WTC11 (cell line): ENCODE data around the gene FGD2. TPM values are rescaled to one million over a fixed set of nuclear protein-coding genes. Genes with fewer than 3 reads are reported as not detected.

Source experiments
- ATAC-seq: fragments of 200-7000 bp; cut with Tn5 transposase; 2 replicates; pipeline ENCODE4 v1.10.0; 2021; ENCODE audit warnings: mild to moderate bottlenecking, moderate library complexity
- CTCF ChIA-PET: fragments of 300-600 bp; sonication (Branson Sonifier 250); formaldehyde crosslinking; loops from one replicate; lab custom pipeline; 2021; ENCODE audit warnings: antibody characterized with exemption; lab: Charles Lee
- POLR2A ChIA-PET: fragments of 350-600 bp; sonication (Branson Sonifier 250); formaldehyde crosslinking; loops from one replicate; lab custom pipeline; 2021; ENCODE audit warnings: antibody characterized with exemption; lab: Charles Lee
- DNase-seq: peaks from one replicate; pipeline ENCODE4 v3.0.0; 2021; ENCODE audit warnings: low spot score
- H3K27ac Mint-ChIP-seq: 2 replicates; pipeline ENCODE4 v1.8.0; 2021; ENCODE audit warnings: mixed read lengths
- H3K27me3 Mint-ChIP-seq: 2 replicates; pipeline ENCODE4 v1.8.0; 2021; ENCODE audit warnings: low read depth, mild to moderate bottlenecking, moderate library complexity, mixed read lengths
- H3K36me3 Mint-ChIP-seq: 2 replicates; pipeline ENCODE4 v1.8.0; 2021; ENCODE audit warnings: mixed read lengths
- H3K4me1 Mint-ChIP-seq: 2 replicates; pipeline ENCODE4 v1.8.0; 2022; ENCODE audit warnings: mixed read lengths
- H3K4me3 Mint-ChIP-seq: 2 replicates; pipeline ENCODE4 v1.8.0; 2021; ENCODE audit warnings: mild to moderate bottlenecking, moderate library complexity, mixed read lengths
- H3K9me3 Mint-ChIP-seq: 2 replicates; pipeline ENCODE4 v1.8.0; 2021; ENCODE audit warnings: mixed read lengths
- ATF1 ChIP-seq: sonication (generic); formaldehyde crosslinking; IDR thresholded peaks from 2 replicates; pipeline ENCODE4 v1.8.1; 2023; ENCODE audit warnings: mild to moderate bottlenecking, moderate library complexity, missing genetic modification reagents
- GRHL2 ChIP-seq: fragments of 250-450 bp; sonication (Bioruptor Pico); IDR thresholded peaks from 2 replicates; pipeline ENCODE4 v1.8.0; 2022; ENCODE audit warnings: mild to moderate bottlenecking, moderate library complexity; ENCODE audit not compliant: insufficient replicate concordance, severe bottlenecking
- RORB ChIP-seq: fragments of 250-450 bp; sonication (Bioruptor Pico); IDR thresholded peaks from 2 replicates; pipeline ENCODE4 v1.9.0; 2021; ENCODE audit warnings: mild to moderate bottlenecking
- SOX15 ChIP-seq: fragments of 250-450 bp; sonication (Bioruptor Pico); IDR thresholded peaks from 2 replicates; pipeline ENCODE4 v1.9.0; 2021; ENCODE audit warnings: mild to moderate bottlenecking
- ZNF396 ChIP-seq: fragments of 250-450 bp; sonication (Bioruptor Pico); IDR thresholded peaks from 2 replicates; pipeline ENCODE4 v1.8.0; 2021; ENCODE audit warnings: mild to moderate bottlenecking, moderate library complexity, borderline replicate concordance
- total RNA-seq: library from RNA; stranded (reverse); gene quantifications from 3 replicates; pipeline ENCODE4 v1.2.3, GENCODE V29; 2021
- TF ChIP-seq, protein P1 (sequence below): sonication (generic); formaldehyde crosslinking; conservative IDR thresholded peaks from 2 replicates; pipeline ENCODE4 v1.8.1; 2023; ENCODE audit warnings: mild to moderate bottlenecking, low read depth, missing genetic modification reagents, moderate library complexity
- TF ChIP-seq, protein P2 (sequence below): sonication (generic); formaldehyde crosslinking; IDR thresholded peaks from 2 replicates; pipeline ENCODE4 v1.8.1; 2022; ENCODE audit warnings: mild to moderate bottlenecking, missing genetic modification reagents, moderate library complexity, borderline replicate concordance
- TF ChIP-seq, protein P3 (sequence below): sonication (generic); formaldehyde crosslinking; IDR thresholded peaks from 2 replicates; pipeline ENCODE4 v1.8.0; 2022; ENCODE audit warnings: mild to moderate bottlenecking, missing genetic modification reagents
- TF ChIP-seq, protein P4 (sequence below): sonication (generic); formaldehyde crosslinking; IDR thresholded peaks from 2 replicates; pipeline ENCODE4 v1.8.1; 2023; ENCODE audit warnings: mild to moderate bottlenecking, moderate library complexity, missing genetic modification reagents
- TF ChIP-seq, protein P5 (sequence below): sonication (generic); formaldehyde crosslinking; IDR thresholded peaks from 2 replicates; pipeline ENCODE4 v1.8.0; 2023; ENCODE audit warnings: missing genetic modification reagents
- TF ChIP-seq, protein P6 (sequence below): fragments of 250-450 bp; sonication (Bioruptor Pico); IDR thresholded peaks from 2 replicates; pipeline ENCODE4 v1.9.0; 2021; ENCODE audit warnings: mild to moderate bottlenecking

Gene FGD2
- total RNA-seq, 1 experiment from 2014 or later = 0.31 TPM

DNA sequence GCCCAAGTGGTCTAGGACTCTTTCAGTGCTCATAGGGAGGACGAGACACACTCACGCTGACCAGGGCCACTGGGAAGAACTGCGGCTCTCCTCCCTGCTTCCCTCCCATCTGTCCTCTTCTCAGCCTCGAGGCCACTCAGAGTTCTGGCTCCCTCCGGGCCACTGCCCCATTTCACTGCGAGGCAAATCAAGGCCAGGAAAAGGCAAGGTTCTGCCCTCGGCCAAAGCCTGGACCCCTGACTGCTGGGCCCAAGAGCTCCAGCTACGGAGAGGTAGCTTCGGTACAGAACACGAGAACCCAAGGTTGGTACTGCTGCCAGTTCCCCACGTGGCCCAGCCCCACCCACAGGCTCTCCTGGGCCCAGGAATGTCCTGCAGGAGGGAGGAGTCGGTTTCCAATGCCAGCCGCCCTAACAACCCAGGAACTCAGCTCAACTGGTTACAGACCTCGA, 36.2 kb upstream of the FGD2 start:
- Mint-ChIP-seq H3K9me3 (no peaks in the 10 kb centered on the region), H3K36me3 (peaks cover 60% of the 10 kb centered on the region), H3K27ac (no peak overlapping the region), H3K27me3 (no peaks in the 10 kb centered on the region), H3K4me1 (0 out of 2 replicates have a peak, but pooled peaks cover 2% of the 10 kb centered on the region), H3K4me3 (no peak overlapping the region)
- TF ChIP-seq, protein P1, sequence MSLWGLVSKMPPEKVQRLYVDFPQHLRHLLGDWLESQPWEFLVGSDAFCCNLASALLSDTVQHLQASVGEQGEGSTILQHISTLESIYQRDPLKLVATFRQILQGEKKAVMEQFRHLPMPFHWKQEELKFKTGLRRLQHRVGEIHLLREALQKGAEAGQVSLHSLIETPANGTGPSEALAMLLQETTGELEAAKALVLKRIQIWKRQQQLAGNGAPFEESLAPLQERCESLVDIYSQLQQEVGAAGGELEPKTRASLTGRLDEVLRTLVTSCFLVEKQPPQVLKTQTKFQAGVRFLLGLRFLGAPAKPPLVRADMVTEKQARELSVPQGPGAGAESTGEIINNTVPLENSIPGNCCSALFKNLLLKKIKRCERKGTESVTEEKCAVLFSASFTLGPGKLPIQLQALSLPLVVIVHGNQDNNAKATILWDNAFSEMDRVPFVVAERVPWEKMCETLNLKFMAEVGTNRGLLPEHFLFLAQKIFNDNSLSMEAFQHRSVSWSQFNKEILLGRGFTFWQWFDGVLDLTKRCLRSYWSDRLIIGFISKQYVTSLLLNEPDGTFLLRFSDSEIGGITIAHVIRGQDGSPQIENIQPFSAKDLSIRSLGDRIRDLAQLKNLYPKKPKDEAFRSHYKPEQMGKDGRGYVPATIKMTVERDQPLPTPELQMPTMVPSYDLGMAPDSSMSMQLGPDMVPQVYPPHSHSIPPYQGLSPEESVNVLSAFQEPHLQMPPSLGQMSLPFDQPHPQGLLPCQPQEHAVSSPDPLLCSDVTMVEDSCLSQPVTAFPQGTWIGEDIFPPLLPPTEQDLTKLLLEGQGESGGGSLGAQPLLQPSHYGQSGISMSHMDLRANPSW (CRISPR knock-in tag) = no peak
- TF ChIP-seq RORB (CRISPR knock-in tag) (no peak), GRHL2 (CRISPR knock-in tag) (no peak), ZNF396 (CRISPR knock-in tag) (no peak), ATF1 (CRISPR knock-in tag) (no peak), SOX15 (no peak)
- TF ChIP-seq, protein P2, sequence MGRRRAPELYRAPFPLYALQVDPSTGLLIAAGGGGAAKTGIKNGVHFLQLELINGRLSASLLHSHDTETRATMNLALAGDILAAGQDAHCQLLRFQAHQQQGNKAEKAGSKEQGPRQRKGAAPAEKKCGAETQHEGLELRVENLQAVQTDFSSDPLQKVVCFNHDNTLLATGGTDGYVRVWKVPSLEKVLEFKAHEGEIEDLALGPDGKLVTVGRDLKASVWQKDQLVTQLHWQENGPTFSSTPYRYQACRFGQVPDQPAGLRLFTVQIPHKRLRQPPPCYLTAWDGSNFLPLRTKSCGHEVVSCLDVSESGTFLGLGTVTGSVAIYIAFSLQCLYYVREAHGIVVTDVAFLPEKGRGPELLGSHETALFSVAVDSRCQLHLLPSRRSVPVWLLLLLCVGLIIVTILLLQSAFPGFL (CRISPR knock-in tag) = no peak
- TF ChIP-seq, protein P3, sequence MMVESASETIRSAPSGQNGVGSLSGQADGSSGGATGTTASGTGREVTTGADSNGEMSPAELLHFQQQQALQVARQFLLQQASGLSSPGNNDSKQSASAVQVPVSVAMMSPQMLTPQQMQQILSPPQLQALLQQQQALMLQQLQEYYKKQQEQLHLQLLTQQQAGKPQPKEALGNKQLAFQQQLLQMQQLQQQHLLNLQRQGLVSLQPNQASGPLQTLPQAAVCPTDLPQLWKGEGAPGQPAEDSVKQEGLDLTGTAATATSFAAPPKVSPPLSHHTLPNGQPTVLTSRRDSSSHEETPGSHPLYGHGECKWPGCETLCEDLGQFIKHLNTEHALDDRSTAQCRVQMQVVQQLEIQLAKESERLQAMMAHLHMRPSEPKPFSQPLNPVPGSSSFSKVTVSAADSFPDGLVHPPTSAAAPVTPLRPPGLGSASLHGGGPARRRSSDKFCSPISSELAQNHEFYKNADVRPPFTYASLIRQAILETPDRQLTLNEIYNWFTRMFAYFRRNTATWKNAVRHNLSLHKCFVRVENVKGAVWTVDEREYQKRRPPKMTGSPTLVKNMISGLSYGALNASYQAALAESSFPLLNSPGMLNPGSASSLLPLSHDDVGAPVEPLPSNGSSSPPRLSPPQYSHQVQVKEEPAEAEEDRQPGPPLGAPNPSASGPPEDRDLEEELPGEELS (CRISPR knock-in tag) = no peak
- TF ChIP-seq, protein P4, sequence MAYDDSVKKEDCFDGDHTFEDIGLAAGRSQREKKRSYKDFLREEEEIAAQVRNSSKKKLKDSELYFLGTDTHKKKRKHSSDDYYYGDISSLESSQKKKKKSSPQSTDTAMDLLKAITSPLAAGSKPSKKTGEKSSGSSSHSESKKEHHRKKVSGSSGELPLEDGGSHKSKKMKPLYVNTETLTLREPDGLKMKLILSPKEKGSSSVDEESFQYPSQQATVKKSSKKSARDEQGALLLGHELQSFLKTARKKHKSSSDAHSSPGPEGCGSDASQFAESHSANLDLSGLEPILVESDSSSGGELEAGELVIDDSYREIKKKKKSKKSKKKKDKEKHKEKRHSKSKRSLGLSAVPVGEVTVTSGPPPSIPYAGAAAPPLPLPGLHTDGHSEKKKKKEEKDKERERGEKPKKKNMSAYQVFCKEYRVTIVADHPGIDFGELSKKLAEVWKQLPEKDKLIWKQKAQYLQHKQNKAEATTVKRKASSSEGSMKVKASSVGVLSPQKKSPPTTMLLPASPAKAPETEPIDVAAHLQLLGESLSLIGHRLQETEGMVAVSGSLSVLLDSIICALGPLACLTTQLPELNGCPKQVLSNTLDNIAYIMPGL = no peak
- TF ChIP-seq, protein P5, sequence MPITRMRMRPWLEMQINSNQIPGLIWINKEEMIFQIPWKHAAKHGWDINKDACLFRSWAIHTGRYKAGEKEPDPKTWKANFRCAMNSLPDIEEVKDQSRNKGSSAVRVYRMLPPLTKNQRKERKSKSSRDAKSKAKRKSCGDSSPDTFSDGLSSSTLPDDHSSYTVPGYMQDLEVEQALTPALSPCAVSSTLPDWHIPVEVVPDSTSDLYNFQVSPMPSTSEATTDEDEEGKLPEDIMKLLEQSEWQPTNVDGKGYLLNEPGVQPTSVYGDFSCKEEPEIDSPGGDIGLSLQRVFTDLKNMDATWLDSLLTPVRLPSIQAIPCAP (CRISPR knock-in tag) = no peak
- TF ChIP-seq, protein P6, sequence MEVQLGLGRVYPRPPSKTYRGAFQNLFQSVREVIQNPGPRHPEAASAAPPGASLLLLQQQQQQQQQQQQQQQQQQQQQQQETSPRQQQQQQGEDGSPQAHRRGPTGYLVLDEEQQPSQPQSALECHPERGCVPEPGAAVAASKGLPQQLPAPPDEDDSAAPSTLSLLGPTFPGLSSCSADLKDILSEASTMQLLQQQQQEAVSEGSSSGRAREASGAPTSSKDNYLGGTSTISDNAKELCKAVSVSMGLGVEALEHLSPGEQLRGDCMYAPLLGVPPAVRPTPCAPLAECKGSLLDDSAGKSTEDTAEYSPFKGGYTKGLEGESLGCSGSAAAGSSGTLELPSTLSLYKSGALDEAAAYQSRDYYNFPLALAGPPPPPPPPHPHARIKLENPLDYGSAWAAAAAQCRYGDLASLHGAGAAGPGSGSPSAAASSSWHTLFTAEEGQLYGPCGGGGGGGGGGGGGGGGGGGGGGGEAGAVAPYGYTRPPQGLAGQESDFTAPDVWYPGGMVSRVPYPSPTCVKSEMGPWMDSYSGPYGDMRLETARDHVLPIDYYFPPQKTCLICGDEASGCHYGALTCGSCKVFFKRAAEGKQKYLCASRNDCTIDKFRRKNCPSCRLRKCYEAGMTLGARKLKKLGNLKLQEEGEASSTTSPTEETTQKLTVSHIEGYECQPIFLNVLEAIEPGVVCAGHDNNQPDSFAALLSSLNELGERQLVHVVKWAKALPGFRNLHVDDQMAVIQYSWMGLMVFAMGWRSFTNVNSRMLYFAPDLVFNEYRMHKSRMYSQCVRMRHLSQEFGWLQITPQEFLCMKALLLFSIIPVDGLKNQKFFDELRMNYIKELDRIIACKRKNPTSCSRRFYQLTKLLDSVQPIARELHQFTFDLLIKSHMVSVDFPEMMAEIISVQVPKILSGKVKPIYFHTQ (CRISPR knock-in tag) = no peak
- ATAC-seq (no peak), DNase-seq (no peak)
- ChIA-PET CTCF (no interaction called here), POLR2A (no interaction called here)
